ENCODE measurements around the gene DAZAP2.
A peak's percentile ranks its signal among the peaks of the same experiment; 100 is the strongest.

The DAZAP2 gene

GRCh38 chr12:51238510-51239334 lies at the start of gene DAZAP2:
DAZAP2 (plus strand) TSS chr12:51238826; CDS start chr12:51238908, 82 bp downstream.
- DNase-seq: peak; percentile 87 to 93

GRCh38 chr12:51189790-51190355 lies 48.8 kb upstream of the DAZAP2 start:
- DNase-seq: no peak

- DNase-seq: no peak
These were observed 47.8 kb upstream of the DAZAP2 start for GRCh38 chr12:51190820-51191219.

- no peak for DNase-seq
These were observed 46.9 kb upstream of the DAZAP2 start for GRCh38 chr12:51191516-51192283.

- no peak for DNase-seq
These were observed 46.3 kb upstream of the DAZAP2 start for GRCh38 chr12:51192284-51192671.

- no peak for DNase-seq
These were observed 42.8 kb upstream of the DAZAP2 start for GRCh38 chr12:51195841-51196240.

- no peak for DNase-seq
These were observed 42.1 kb upstream of the DAZAP2 start for GRCh38 chr12:51196547-51196946.

- DNase-seq: no peak
These were observed 40.7 kb upstream of the DAZAP2 start for GRCh38 chr12:51197736-51198567.

GRCh38 chr12:51198568-51199365 lies 39.9 kb upstream of the DAZAP2 start:
- no peak for DNase-seq

- no peak for DNase-seq
These were observed 39.2 kb upstream of the DAZAP2 start for GRCh38 chr12:51199366-51199945.

GRCh38 chr12:51200156-51200555 lies 38.5 kb upstream of the DAZAP2 start:
- no peak for DNase-seq

GRCh38 chr12:51200806-51201205 lies 37.8 kb upstream of the DAZAP2 start:
- no peak for DNase-seq

- no peak for DNase-seq
These were observed 35.9 kb upstream of the DAZAP2 start for GRCh38 chr12:51202718-51203117.

- DNase-seq: no peak
These were observed 33.3 kb upstream of the DAZAP2 start for GRCh38 chr12:51205350-51205749.

- DNase-seq: no peak
These were observed 30.5 kb upstream of the DAZAP2 start for GRCh38 chr12:51208016-51208660.

- DNase-seq: no peak
These were observed 29.4 kb upstream of the DAZAP2 start for GRCh38 chr12:51209259-51209658.

- DNase-seq: no peak
These were observed 27.8 kb upstream of the DAZAP2 start for GRCh38 chr12:51210690-51211395.

- no peak for DNase-seq
These were observed 23.7 kb upstream of the DAZAP2 start for GRCh38 chr12:51214895-51215294.

- DNase-seq: no peak
These were observed 22.0 kb upstream of the DAZAP2 start for GRCh38 chr12:51216642-51217041.
